ENCODE measurements around the gene HSD3B7.
"Not testable (repeated sequence)": the region's sequence is repeated elsewhere in the genome, so short reads cannot be mapped to it uniquely, and the experiment has no call there.

Gene HSD3B7

GRCh38 chr16:31002250-31002700 lies 17.3 kb downstream of the HSD3B7 start:
- DNase-seq: no peak

DNA sequence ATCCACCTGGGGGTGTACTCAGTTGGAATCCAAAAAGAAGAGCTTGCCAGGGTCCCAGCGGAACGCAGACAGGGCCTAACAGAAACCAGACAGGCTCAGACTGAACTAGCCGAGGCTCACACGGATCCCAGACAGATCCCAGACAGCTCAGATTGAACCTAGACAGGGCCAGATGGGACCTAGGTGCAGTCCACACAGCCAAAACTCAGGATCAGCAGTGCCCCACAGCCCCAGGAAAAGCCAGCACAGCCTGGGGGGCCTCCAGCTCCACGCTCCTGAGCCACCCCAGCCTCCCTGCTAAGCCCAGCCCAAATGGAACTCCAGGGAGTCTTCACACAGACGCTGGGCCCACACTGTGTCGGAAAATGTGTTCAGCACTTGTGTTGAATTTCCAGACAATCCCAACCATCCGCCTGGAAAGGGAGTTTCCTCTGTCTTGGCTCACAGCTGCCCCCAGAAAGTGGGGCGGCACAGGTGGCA lies 17.9 kb downstream of the HSD3B7 start:
- no peak for DNase-seq

DNA sequence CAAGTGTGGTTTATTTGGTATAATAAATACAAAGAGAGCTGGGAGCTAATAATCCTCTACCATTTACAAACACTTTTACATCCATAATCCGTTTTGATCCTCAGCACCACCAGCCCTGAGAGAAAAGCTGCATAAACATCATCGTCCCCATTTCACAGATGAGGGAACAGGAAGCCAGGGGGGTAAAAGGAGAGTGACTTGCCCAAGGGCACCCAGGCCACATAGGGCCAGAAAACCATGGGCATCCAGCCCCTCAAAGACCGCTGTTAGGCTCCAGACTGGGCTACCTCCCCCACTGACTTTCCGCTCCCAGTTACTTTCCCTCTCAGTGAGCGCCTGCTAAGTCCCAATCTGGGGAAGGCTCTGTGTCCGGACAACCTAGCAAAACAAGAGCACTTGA lies 18.7 kb downstream of the HSD3B7 start:
- DNase-seq: no peak

GRCh38 chr16:31004658-31005057 lies 19.7 kb downstream of the HSD3B7 start:
- no peak for DNase-seq

DNA sequence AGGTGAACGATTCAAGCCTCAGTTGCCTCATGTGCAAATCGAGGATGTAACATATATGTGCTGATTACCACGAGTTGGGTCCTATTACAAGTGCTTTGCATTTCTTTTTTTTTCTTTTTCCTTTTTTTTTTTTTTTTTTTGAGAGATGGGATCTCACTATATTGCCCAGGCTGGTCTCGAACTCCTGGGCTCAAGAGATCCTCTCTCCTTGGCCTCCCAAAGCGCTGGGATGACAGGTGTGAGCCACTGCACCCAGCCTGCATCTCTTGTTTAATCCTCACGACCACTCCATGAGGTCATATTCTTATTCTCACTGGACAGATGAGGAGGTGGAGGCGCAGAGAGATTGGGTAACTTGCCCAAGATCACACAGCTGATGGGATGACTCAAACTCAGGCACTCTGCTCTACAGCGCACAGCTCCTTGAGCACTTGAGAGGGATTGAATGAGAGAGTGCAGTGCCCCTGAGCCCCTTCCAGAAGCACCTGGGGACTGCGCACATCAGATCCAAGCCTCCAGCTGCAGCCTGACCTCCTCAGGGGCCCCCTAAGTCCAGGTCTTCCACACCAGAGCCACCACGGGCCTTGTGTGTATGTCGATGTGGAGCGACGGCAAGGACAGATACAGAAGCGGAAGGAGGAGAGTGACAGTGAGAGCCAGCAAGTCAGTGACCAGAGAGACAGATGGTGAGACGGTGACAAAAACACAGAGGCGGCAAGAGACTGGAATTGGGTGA lies 20.5 kb downstream of the HSD3B7 start:
- no peak for DNase-seq

GRCh38 chr16:31006086-31006385 lies 21.0 kb downstream of the HSD3B7 start:
- no peak for DNase-seq

DNA sequence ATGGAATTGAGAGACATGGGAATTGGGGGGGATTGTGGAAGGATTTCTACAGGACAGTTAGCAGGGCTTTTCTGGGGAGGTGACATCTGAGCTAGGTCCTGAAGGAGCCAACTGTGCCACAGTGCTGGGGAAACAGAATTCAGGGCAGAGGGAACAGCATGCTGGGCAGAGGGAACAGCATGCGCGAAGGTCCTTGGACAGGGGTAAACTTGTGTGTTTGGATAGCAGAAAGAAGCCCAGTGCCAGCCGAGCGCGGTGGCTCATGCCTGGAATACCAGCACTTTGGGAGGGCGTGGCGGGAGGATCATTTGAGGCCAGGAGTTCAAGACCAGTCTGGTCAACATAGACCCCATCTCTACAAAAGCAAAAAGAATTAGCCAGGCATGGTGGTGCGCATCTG lies 21.6 kb downstream of the HSD3B7 start:
- DNase-seq: no peak

DNA sequence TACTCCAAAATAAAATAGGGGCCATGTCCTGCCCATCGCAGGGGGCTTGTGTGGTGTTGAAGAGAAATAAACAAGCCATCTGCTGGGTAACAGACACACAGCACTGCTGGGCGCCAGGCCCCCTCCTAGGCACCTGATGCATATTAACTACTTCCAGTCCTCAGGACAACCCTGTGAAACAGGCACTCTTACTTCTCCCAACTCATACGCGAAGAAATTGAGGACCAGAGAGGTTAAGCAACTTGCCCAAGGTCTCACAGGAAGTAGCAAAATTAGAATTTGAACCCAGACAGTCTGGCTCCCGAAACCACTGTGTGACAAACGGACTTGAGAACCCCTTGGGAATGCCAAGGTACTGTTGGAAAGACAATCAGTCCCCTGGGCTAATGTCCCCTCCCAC lies 22.7 kb downstream of the HSD3B7 start:
- no peak for DNase-seq

GRCh38 chr16:31008149-31008548 lies 23.1 kb downstream of the HSD3B7 start:
- no peak for DNase-seq

GRCh38 chr16:31008551-31008950 lies 23.5 kb downstream of the HSD3B7 start:
- no peak for DNase-seq

GRCh38 chr16:31009120-31009519 lies 24.1 kb downstream of the HSD3B7 start:
- no peak for DNase-seq

DNA sequence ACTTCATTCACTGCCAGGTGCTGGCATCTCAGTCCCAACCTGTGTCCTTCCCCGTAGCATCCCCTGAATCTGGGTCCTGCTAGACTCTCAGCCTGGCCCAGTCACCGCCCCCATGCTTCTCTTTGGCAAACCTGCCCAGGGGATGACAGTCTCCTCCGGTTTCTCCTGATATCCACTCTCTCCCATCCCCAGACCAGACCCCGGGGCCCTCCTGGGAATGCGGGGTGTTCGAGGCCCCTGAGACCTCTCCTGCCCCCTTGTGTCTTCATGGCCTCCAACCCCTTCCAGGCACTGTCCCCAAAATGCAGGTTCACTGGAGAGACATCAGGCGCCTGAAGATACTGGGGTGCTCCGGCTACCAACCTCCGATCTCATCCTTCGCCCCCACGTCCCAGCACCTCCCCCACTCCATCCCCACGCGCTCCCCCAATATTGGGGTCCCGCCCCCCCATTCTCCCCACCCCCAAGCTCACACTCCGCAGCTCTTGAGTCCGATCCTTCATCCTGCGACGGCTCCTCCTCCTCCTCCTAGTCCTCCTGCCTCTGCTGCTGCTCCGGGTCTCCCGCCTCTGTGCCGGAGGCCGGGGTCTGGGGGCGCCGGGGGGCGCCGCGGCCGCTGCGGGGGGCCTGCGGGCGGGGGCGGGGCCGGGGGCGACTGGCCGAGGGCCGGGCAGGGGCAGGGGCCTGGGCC lies 25.0 kb downstream of the HSD3B7 start:
- no peak for DNase-seq

GRCh38 chr16:31010585-31011325 lies 25.7 kb downstream of the HSD3B7 start, which contains the start of gene STX1B:
STX1B (minus strand) TSS chr16:31010638; CDS start chr16:31010396, 242 bp downstream.
- no peak for DNase-seq

DNA sequence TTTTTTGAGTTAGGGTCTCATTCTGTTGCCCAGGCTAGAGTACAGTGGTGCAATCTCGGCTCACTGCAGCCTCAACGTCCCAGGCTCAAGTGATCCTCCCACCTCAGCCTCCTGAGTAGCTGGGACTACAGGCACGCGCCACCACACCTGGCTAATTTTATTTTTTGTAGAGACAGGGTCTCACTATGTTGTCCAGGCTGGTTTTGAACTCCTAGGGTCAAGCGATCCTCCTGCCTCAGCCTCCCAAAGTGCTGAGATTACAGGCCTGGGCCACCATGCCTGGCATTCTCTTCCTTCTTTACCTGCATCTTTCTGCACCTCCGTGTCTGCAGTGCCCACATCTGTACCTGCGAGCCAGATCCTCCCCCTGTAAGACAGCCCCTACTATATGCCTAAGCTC lies 26.8 kb downstream of the HSD3B7 start:
- not testable (repeated sequence) for DNase-seq

DNA sequence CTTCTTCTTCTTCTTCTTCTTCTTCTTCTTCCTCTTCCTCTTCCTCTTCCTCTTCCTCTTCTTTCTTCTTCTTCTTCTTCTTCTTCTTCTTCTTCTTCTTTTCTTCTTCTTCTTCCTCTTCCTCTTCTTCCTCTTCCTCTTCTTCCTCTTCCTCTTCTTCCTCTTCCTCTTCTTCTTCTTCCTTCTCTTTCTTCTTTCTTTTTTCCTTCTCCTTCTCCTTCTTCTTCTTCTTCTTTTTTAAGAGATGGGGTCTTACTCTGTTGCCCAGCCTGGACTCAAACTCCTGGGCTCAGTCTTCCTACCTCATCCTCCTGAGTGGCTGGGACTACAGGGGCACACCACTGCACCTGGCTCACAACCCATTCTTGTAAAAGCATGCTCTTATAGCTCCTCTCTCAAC lies 28.3 kb downstream of the HSD3B7 start:
- DNase-seq: not testable (repeated sequence)

- no peak for DNase-seq
Observed at GRCh38 chr16:31016018-31016417, 31.0 kb downstream of the HSD3B7 start.

DNA sequence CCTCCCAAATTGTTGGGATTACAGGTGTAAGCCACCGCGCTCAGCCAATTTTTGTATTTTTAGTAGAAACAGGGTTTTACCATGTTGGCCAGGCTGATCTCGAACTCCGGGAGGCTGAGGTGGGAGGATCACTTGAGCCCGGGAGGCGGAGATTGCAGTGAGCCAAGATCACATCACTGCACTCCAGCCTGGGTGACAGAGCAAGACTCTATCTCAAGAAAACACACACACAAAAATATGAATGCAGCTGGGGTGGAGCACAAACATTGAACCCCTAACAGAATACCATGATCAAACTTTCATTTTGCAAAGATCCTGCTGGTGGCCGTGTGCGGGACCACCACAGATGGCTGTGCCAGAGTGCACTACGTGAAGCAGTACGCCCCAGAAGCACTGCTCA lies 32.7 kb downstream of the HSD3B7 start:
- DNase-seq: not testable (repeated sequence)

GRCh38 chr16:31020536-31020935 lies 35.5 kb downstream of the HSD3B7 start:
- DNase-seq: no peak

GRCh38 chr16:31022544-31023251 lies 37.7 kb downstream of the HSD3B7 start:
- DNase-seq: no peak

GRCh38 chr16:31023252-31023602 lies 38.2 kb downstream of the HSD3B7 start:
- no peak for DNase-seq

DNA sequence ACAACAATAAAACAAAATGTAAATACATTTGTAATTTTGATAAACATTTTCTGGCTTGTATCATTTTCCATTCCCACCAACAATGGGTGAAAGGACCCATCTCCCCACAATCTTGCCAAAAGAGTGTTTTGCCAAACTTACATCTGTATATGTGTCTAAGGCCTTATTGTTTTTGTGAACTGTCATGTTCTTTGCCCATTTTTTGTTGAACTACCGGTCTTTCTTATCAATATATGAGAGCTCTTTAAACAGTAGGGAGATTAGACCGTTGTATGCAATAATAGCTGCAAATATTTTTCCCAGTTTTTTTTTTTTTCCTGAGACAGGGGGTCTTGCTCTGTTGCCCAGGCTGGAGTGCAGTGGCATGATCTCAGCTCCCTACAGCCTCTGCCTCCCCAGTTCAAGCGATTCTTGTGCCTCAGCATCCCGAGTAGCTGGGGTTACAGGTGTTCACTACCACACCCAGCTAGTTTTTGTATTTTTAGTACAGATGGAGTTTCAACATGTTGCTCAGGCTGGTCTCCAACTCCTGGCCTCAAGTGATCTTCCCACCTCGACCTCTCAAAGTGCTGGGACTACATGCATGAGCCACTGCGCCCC lies 38.7 kb downstream of the HSD3B7 start:
- no peak for DNase-seq

- no peak for DNase-seq
Observed at GRCh38 chr16:31025339-31025738, 40.3 kb downstream of the HSD3B7 start.

- DNase-seq: no peak
Observed at GRCh38 chr16:31029272-31029671, 44.3 kb downstream of the HSD3B7 start.
